Endometrium (tissue), 2 donors: ENCODE measurements around the gene INTS15.
"Not testable (repeated sequence)": the region's sequence is repeated elsewhere in the genome, so short reads cannot be mapped to it uniquely, and the experiment has no call there.

Experiments used
- FAIRE-seq: peaks from 2 replicates; lab custom pipeline; 2012; peaks lifted over from hg19 to GRCh38; lab: Jason Lieb, UNC
- donor health status: control.
- donor health status: control.

INTS15 gene

GRCh38 chr7:6577369-6578113 lies 12.3 kb upstream of the INTS15 start, which contains the start of gene ZDHHC4:
Gene ZDHHC4, plus strand, starts transcription at chr7:6577454. Its CDS starts 3,108 bp downstream, at chr7:6580562.
- no peak for FAIRE-seq

- FAIRE-seq = no peak
These were observed 11.4 kb upstream of the INTS15 start for GRCh38 chr7:6578114-6579084.

DNA sequence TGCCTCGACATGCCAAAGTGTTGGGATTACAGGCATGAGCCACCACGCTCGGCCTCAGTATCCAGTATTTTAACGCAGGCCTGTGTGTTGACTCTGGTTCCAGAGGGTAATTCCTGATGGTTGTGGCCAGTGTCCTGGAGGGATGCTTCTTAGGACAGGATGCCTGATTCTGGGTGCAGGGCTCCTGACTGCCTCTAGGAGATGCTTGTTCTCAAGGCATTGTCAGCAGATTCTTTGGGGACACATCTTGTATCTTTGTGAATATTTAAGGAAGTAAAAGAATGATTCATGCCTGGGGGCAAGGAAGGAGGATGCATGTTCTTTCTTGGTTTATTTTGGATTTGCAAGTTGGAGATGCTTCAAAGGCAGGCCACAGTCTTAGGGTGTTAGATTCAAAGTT lies 10.4 kb upstream of the INTS15 start:
- no peak for FAIRE-seq

DNA sequence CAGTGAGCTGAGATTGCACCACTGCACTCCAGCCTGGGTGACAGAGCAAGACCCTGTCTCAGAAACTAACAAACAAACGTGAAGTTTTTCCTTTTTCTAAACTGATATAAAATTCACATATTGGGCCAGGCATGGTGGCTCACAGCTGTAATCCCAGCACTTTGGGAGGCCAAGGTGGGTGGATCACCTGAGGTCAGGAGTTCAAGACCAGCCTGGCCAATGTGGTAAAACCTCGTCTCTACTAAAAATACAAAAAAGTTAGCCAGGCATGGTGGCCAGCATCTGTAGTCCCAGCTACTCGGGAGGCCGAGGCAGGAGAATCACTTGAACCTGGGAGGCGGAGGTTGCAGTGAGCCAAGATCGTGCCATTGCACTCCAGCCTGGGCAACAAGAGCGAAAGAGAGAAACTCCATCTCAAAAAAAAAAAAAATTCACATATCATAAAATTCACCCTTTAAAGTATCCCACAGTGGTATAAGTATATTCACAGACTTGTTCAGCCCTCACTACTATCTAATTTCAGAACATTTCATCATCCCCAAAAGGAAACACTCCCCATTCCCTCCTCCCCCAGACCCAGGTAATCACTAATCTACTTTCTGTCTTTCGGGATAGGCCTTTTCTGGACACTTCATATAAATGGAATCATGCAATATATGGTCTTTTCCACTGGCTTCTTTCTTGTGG lies 3.9 kb upstream of the INTS15 start:
- not testable (repeated sequence) for FAIRE-seq

DNA sequence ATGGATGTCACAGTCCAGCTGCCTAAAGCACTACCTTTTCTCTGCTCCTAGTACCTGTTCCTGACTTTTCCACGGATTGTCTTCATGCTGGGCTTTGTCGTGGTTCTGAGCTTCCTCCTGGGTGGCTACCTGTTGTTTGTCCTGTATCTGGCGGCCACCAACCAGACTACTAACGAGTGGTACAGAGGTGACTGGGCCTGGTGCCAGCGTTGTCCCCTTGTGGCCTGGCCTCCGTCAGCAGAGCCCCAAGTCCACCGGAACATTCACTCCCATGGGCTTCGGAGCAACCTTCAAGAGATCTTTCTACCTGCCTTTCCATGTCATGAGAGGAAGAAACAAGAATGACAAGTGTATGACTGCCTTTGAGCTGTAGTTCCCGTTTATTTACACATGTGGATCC lies 1.3 kb upstream of the INTS15 start:
- no peak for FAIRE-seq

- no peak for FAIRE-seq
These were observed 531 bp upstream of the INTS15 start for GRCh38 chr7:6589151-6589828.

DNA sequence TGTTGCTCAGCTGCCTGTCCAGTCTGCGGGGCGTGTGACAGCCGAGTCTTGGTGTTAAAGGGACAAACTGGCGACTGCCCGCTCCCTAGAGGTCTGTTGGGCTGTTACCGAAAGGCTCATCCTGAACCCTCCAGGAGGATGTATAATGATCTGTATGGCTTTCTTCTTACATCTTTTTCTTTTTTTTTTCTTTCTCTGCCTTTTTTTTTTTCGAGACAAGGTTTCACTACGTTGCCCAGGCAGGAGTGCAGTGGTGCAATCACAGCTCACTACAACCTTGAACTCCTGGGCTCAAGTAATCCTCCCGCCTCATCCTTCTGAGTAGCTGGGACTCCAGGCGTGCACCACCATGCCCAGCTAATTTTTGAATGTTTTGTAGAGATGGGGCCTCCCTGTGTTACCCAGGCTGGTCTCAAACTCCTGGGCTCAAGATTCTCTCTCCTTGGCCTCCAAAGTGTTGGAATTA lies 857 bp downstream of the INTS15 start:
- no peak for FAIRE-seq

DNA sequence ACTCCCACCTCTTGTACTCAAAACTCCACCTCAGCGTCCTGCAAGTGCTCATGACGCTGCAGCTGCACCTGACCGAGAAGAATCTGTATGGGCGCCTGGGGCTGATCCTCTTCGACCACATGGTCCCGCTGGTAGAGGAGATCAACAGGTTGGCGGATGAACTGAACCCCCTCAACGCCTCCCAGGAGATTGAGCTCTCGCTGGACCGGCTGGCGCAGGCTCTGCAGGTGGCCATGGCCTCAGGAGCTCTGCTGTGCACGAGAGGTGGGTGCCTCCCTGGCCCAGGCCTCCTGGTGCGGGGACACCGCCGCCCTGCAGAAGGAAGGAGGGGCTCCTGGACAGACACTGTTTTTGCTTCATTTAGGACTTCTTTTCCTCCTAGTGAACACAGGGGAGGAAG lies 10.3 kb downstream of the INTS15 start:
- FAIRE-seq = no peak

GRCh38 chr7:6604458-6604857 lies 14.6 kb downstream of the INTS15 start:
- FAIRE-seq = no peak

DNA sequence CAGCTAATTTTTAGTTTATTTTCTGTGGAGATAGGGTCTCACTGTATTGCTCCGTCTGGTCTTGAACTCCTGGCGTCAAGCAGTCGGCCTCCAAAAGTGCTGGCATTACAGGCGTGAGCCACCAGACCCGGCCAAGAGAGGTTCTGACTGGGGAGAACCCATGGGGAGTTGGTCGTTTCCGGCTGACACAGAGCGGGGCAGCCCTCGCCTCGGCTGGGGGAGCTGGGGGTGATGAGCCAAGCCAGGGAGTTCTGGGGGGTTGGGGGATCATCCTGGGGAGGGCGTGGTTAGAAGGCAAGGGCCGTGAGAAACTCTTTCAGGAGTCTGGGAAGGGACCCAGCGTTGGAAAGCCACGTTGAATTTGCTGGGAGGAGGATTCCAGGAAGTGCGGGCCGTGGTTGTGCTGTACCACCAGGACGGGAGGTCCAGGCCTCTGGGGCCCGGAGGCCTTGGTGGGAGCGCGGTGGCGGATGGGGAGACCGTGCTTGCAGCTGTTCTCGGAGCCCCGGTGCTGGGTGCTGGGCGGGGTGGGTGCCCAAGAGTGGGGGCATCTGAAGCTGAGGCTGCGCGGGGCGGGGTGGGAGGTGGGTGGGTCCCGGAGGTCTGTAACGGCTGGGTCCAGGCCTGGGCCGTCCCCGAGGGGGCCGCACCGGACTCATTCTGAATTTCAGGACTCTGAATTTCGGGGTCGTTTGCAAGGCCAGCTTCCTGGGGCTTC lies 17.2 kb downstream of the INTS15 start:
- no peak for FAIRE-seq

DNA sequence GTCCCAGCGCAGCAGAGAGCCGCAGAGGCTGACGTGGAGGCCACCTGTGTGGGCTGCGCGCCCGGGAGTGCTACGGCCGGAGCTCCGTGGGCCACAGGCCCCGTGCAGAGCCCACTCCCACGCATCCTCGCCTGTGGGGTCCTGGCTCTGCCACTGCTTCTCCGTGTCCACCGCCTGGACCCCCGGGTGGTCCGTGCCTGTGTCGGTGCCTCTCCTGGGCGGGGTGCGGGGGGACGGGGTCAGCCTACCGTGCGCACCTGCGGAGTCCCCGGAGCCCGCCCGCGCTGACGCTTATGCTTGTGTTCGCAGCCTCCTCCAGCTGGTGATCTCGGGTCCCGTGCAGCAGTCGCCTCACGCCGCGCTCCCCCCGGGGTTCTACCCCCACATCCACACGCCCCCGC lies 17.8 kb downstream of the INTS15 start:
- no peak for FAIRE-seq

- FAIRE-seq = no peak
These were observed 18.3 kb downstream of the INTS15 start for GRCh38 chr7:6608081-6608480.

GRCh38 chr7:6608794-6609193 lies 19.0 kb downstream of the INTS15 start:
- no peak for FAIRE-seq

- FAIRE-seq = no peak
These were observed 23.0 kb downstream of the INTS15 start for GRCh38 chr7:6612819-6613218.

DNA sequence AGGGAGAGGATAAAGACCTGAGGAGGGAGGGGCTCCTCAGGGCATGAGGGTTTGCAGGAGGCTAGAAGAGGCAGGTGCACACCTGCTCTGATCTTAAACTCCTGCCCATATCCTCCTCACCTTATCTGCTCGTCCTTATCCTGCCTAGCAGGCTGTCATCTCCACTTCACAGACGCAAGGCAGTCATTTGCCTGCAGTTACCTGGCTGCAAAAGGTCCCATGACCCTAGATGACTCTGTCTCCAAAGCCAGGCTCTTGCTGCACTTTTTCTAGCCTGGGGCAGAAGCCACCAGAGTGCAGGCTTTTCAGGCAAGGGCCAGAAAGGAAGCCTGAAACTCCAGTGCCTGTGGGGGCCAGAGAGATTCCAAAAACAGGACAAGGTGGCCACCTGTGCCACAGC lies 23.9 kb downstream of the INTS15 start:
- FAIRE-seq = no peak

- FAIRE-seq = no peak
These were observed 25.3 kb downstream of the INTS15 start, which contains the start of gene ZNF853 for GRCh38 chr7:6614953-6615722. Gene ZNF853, plus strand, starts transcription at chr7:6615610. Its CDS starts 565 bp downstream, at chr7:6616175.

- FAIRE-seq = no peak
These were observed 26.1 kb downstream of the INTS15 start for GRCh38 chr7:6615723-6616555.

DNA sequence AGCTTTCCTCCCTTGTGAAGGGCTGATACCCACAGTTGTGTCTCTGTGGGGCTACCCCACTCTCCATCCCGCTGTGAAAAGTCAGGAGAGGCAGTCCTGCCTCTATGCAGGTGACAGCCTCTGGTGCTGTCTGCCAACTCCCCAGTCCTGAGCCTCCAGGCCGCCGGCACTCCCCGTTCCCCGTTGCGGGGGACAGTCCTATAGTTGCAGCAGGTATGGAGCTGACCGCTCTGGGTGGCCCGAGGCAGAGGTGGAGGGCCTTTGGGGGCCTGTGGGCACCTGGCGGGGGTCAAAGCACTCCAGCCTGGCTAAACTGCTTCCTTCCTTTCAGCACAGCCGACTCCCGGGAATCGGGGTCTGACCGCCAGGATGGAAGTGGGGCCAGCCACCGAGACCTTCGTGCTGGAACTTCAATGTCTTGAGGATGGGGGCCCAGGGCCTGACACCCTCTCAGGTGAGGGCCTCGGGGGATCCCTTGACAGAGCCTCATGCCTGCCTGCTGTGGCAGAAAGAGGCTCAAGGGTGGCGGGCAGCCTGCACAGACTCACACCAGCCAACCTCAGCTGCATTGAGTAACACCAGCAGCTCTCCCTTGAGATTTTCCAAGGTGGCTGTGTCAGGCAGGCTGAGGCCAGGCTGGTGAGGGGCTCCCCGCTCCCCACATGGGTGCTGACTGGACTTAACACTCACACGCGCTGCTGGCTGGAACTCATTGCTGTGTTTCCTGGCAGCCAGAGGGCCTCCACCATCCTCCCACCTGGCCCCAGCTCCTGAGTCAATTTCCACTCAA lies 27.2 kb downstream of the INTS15 start:
- no peak for FAIRE-seq

- no peak for FAIRE-seq
These were observed 28.8 kb downstream of the INTS15 start for GRCh38 chr7:6618621-6619020.
